GM10266 (cell line): Measurements from ENCODE around the gene SNX10.

Experiments
- DNase-seq: peaks from one replicate; pipeline ENCODE4 v3.0.0; 2012; ENCODE audit errors: extremely low spot score
- CTCF ChIP-seq: IDR thresholded peaks from 2 replicates; pipeline ENCODE4 v1.5.1; 2012; ENCODE audit warnings: mild to moderate bottlenecking, low read depth; ENCODE audit not compliant: control insufficient read depth, insufficient read depth; ENCODE audit errors: missing control alignments

Gene SNX10

GRCh38 chr7:26403640-26404039 lies 112.0 kb downstream of the SNX10 start:
- no peak for DNase-seq
- no peak for TF ChIP-seq CTCF

- DNase-seq = no peak
- TF ChIP-seq CTCF = no peak
These were observed 112.7 kb downstream of the SNX10 start for GRCh38 chr7:26404189-26404996.

- TF ChIP-seq CTCF = no peak
- DNase-seq = no peak
These were observed 114.8 kb downstream of the SNX10 start for GRCh38 chr7:26406433-26406832.

GRCh38 chr7:26409661-26410547 lies 118.2 kb downstream of the SNX10 start:
- no peak for DNase-seq
- TF ChIP-seq CTCF = no peak

- TF ChIP-seq CTCF = no peak
- DNase-seq = no peak
These were observed 121.5 kb downstream of the SNX10 start for GRCh38 chr7:26413007-26413691.

GRCh38 chr7:26416004-26416403 lies 124.3 kb downstream of the SNX10 start:
- no peak for DNase-seq
- no peak for TF ChIP-seq CTCF
